Suprapubic skin (tissue), 4 donors: ENCODE data around the gene COL19A1. TPM values are rescaled to one million over a fixed set of nuclear protein-coding genes. Genes with fewer than 3 reads are reported as not detected.

Experiments used
- DNase-seq, 2 donors: peaks; one replicate each; pipeline ENCODE4 v3.0.0-alpha.2; 2019; ENCODE audit warnings: low spot score in 2 of 2
- H3K27ac ChIP-seq: fragments of 200-600 bp; sonication (generic); one replicate; pipeline ENCODE4 v1.5.1; 2019
- H3K27me3 ChIP-seq: fragments of 200-600 bp; sonication (generic); one replicate; pipeline ENCODE4 v1.5.1; 2019
- H3K36me3 ChIP-seq: fragments of 200-600 bp; sonication (generic); one replicate; pipeline ENCODE4 v1.5.1; 2019
- H3K4me1 ChIP-seq: fragments of 200-600 bp; sonication (generic); one replicate; pipeline ENCODE4 v1.5.1; 2019
- H3K4me3 ChIP-seq: fragments of 200-600 bp; sonication (generic); one replicate; pipeline ENCODE4 v1.5.1; 2019; ENCODE audit warnings: mild to moderate bottlenecking
- H3K9me3 ChIP-seq: fragments of 200-600 bp; sonication (generic); one replicate; pipeline ENCODE4 v1.5.1; 2019
- CTCF ChIP-seq, 2 donors: fragments of 200-600 bp in 1 of 2; fragments of 450-650 bp in 1 of 2; sonication (generic) in 1 of 2; IDR thresholded peaks; one replicate each; pipeline ENCODE4 v1.5.1; 2016 to 2019; ENCODE audit warnings: antibody characterized with exemption in 2 of 2, mild to moderate bottlenecking in 1 of 2, moderate library complexity in 1 of 2
- EP300 ChIP-seq: sonication (generic); formaldehyde crosslinking; IDR thresholded peaks from one replicate; pipeline ENCODE4 v1.6.1; 2017; ENCODE audit warnings: antibody characterized with exemption
- POLR2A ChIP-seq, 2 donors: fragments of 450-650 bp; IDR thresholded peaks; one replicate each; pipeline ENCODE4 v1.6.1; 2017; ENCODE audit warnings: antibody characterized with exemption in 2 of 2, mild to moderate bottlenecking in 2 of 2, moderate library complexity in 2 of 2
- POLR2AphosphoS5 ChIP-seq, 3 donors: sonication (generic); formaldehyde crosslinking; IDR thresholded peaks; one replicate each; pipeline ENCODE4 v1.6.1; 2017; ENCODE audit warnings: antibody characterized with exemption in 3 of 3
- WGBS: methylation state at CpG from one replicate; pipeline ENCODE4 v1.1.5; 2018; 5-methylcytosine and 5-hydroxymethylcytosine counted together
- total RNA-seq, 4 donors: library from RNA; depleted of rRNA; stranded (reverse); fragments of >200 nt; gene quantifications; one replicate each; pipeline ENCODE4 v1.1.0, GENCODE V29; 2016

Gene COL19A1
- total RNA-seq, 4 donors from 2014 or later = 0.10 TPM; not detected in 3

- Histone ChIP-seq H3K27me3 (no peaks in the 10 kb centered on the region), H3K4me3 (no peak overlapping the region), H3K9me3 (no peaks in the 10 kb centered on the region), H3K4me1 (no peaks in the 10 kb centered on the region), H3K27ac (no peak overlapping the region), H3K36me3 (no peaks in the 10 kb centered on the region)
- no peak for TF ChIP-seq EP300
- no peak for DNase-seq
- WGBS = 89% methylated on average over 1 of the region's 1 CpG
Observed at GRCh38 chr6:70086806-70087205, 220.4 kb downstream of the COL19A1 start.

- Histone ChIP-seq H3K9me3 (no peaks in the 10 kb centered on the region), H3K36me3 (no peaks in the 10 kb centered on the region), H3K27me3 (no peaks in the 10 kb centered on the region), H3K27ac (no peak overlapping the region), H3K4me3 (no peak overlapping the region), H3K4me1 (no peaks in the 10 kb centered on the region)
- 83% methylated on average over 1 of the region's 1 CpG for WGBS
- no peak for TF ChIP-seq EP300
- TF ChIP-seq POLR2AphosphoS5 (IDR thresholded peaks at IDR 0.05) = no peak
- no peak for TF ChIP-seq POLR2A (IDR thresholded peaks at IDR 0.05)
- TF ChIP-seq CTCF (IDR thresholded peaks at IDR 0.05) = no peak
- no peak for DNase-seq
Observed at GRCh38 chr6:70094156-70094555, 227.8 kb downstream of the COL19A1 start.

GRCh38 chr6:70099732-70100131 is 233.4 kb downstream of the COL19A1 start:
- Histone ChIP-seq H3K27ac (no peak overlapping the region), H3K36me3 (no peaks in the 10 kb centered on the region), H3K27me3 (no peaks in the 10 kb centered on the region), H3K9me3 (no peaks in the 10 kb centered on the region), H3K4me3 (no peak overlapping the region), H3K4me1 (no peaks in the 10 kb centered on the region)
- no peak for DNase-seq
- TF ChIP-seq POLR2A (IDR thresholded peaks at IDR 0.05) = no peak
- WGBS = 75% methylated on average over 3 of the region's 3 CpGs

GRCh38 chr6:70103798-70104197 is 237.4 kb downstream of the COL19A1 start:
- 85% methylated on average over 1 of the region's 1 CpG for WGBS
- Histone ChIP-seq H3K4me3 (no peak overlapping the region), H3K36me3 (no peaks in the 10 kb centered on the region), H3K4me1 (no peaks in the 10 kb centered on the region), H3K9me3 (no peaks in the 10 kb centered on the region), H3K27me3 (no peaks in the 10 kb centered on the region), H3K27ac (no peak overlapping the region)
- TF ChIP-seq EP300 (no peak), CTCF (IDR thresholded peaks at IDR 0.05) (peak in 1 of 2 donors; percentile 17), POLR2AphosphoS5 (IDR thresholded peaks at IDR 0.05) (no peak), POLR2A (IDR thresholded peaks at IDR 0.05) (no peak)
- DNase-seq = no peak

- Histone ChIP-seq H3K4me1 (no peaks in the 10 kb centered on the region), H3K27ac (no peak overlapping the region), H3K4me3 (no peak overlapping the region), H3K9me3 (no peaks in the 10 kb centered on the region), H3K27me3 (no peaks in the 10 kb centered on the region), H3K36me3 (no peaks in the 10 kb centered on the region)
- 51% methylated on average over 3 of the region's 3 CpGs for WGBS
- no peak for DNase-seq
- TF ChIP-seq POLR2AphosphoS5 (IDR thresholded peaks at IDR 0.05) = no peak
- TF ChIP-seq CTCF (IDR thresholded peaks at IDR 0.05) = peak in 1 of 2 donors; percentile 45
Observed at GRCh38 chr6:70107852-70108629, 241.7 kb downstream of the COL19A1 start.

GRCh38 chr6:70110126-70111022 is 244.0 kb downstream of the COL19A1 start:
- no peak for DNase-seq
- no peaks in the 10 kb centered on the region for H3K4me1 ChIP-seq
- no peaks in the 10 kb centered on the region for H3K9me3 ChIP-seq
- H3K36me3 ChIP-seq = no peaks in the 10 kb centered on the region
- TF ChIP-seq CTCF (IDR thresholded peaks at IDR 0.05) (no peak), POLR2A (IDR thresholded peaks at IDR 0.05) (no peak), EP300 (no peak), POLR2AphosphoS5 (IDR thresholded peaks at IDR 0.05) (no peak)
- H3K4me3 ChIP-seq = no peak overlapping the region
- H3K27ac ChIP-seq = no peak overlapping the region
- WGBS = 42% methylated on average over 2 of the region's 2 CpGs
- H3K27me3 ChIP-seq = no peaks in the 10 kb centered on the region
